ENCODE measurements around the gene BORCS5.

The BORCS5 gene

DNA sequence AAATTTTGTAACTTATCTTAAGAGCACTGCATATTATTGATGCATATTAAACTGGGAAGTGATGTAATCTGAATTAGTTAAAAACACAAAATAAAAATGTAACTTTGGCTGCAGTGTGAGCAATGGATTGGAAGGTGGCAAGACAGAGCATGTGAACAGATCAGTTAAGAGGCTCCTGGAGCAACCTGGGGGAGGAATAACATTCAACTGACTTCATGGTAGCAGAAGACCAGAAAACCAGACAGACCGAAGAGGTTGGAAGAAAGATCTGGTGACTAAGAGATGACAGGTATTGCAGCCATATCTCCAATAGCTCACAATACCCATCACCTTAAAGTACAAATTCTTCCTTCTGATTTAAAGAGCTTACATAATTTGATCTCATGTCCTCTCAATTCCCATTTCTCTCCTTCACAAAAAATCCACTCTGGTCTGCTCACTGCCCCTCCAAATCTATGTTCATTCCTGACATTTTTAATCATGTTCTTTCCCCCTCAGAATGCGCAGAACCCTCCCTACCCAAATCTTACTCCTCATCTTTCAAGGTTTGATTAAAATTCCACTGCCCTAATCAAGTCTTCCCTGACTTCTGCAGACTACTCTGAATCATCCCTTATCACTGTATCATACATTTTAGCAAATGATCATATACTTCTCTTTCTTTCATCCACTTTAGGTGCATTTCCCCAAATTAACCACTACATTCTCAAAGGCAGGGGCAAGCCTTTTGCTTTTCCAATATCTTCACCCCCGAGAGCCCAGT lies 154.3 kb downstream of the BORCS5 start:
- TF ChIP-seq ZBTB7A (IDR thresholded peaks at IDR 0.05; ENCODE audit: low read depth) (no peak), EP300 (IDR thresholded peaks at IDR 0.05; ENCODE audit: borderline replicate concordance) (no peak), TCF12 (IDR thresholded peaks at IDR 0.05; ENCODE audit: low read depth) (no peak), EGR1 (IDR thresholded peaks at IDR 0.05) (no peak), CREB1 (IDR thresholded peaks at IDR 0.05; ENCODE audit: low read depth) (no peak), FOXM1 (IDR thresholded peaks at IDR 0.05; ENCODE audit: borderline replicate concordance, low read depth) (no peak), YY1 (IDR thresholded peaks at IDR 0.05; ENCODE audit: low read depth) (no peak), TEAD4 (IDR thresholded peaks at IDR 0.05) (no peak), RAD21 (IDR thresholded peaks at IDR 0.05; ENCODE audit: low read depth) (no peak), CEBPB (IDR thresholded peaks at IDR 0.05) (no peak), NFIC (IDR thresholded peaks at IDR 0.05) (no peak), TAF1 (IDR thresholded peaks at IDR 0.05; ENCODE audit: low read depth) (no peak)
- TF ChIP-seq, protein P1, sequence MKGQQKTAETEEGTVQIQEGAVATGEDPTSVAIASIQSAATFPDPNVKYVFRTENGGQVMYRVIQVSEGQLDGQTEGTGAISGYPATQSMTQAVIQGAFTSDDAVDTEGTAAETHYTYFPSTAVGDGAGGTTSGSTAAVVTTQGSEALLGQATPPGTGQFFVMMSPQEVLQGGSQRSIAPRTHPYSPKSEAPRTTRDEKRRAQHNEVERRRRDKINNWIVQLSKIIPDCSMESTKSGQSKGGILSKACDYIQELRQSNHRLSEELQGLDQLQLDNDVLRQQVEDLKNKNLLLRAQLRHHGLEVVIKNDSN (IDR thresholded peaks at IDR 0.05): no peak
- TF ChIP-seq, protein P2, sequence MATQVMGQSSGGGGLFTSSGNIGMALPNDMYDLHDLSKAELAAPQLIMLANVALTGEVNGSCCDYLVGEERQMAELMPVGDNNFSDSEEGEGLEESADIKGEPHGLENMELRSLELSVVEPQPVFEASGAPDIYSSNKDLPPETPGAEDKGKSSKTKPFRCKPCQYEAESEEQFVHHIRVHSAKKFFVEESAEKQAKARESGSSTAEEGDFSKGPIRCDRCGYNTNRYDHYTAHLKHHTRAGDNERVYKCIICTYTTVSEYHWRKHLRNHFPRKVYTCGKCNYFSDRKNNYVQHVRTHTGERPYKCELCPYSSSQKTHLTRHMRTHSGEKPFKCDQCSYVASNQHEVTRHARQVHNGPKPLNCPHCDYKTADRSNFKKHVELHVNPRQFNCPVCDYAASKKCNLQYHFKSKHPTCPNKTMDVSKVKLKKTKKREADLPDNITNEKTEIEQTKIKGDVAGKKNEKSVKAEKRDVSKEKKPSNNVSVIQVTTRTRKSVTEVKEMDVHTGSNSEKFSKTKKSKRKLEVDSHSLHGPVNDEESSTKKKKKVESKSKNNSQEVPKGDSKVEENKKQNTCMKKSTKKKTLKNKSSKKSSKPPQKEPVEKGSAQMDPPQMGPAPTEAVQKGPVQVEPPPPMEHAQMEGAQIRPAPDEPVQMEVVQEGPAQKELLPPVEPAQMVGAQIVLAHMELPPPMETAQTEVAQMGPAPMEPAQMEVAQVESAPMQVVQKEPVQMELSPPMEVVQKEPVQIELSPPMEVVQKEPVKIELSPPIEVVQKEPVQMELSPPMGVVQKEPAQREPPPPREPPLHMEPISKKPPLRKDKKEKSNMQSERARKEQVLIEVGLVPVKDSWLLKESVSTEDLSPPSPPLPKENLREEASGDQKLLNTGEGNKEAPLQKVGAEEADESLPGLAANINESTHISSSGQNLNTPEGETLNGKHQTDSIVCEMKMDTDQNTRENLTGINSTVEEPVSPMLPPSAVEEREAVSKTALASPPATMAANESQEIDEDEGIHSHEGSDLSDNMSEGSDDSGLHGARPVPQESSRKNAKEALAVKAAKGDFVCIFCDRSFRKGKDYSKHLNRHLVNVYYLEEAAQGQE (IDR thresholded peaks at IDR 0.05; ENCODE audit: low read depth): no peak
- TF ChIP-seq, protein P3, sequence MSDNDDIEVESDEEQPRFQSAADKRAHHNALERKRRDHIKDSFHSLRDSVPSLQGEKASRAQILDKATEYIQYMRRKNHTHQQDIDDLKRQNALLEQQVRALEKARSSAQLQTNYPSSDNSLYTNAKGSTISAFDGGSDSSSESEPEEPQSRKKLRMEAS (IDR thresholded peaks at IDR 0.05): no peak

DNA sequence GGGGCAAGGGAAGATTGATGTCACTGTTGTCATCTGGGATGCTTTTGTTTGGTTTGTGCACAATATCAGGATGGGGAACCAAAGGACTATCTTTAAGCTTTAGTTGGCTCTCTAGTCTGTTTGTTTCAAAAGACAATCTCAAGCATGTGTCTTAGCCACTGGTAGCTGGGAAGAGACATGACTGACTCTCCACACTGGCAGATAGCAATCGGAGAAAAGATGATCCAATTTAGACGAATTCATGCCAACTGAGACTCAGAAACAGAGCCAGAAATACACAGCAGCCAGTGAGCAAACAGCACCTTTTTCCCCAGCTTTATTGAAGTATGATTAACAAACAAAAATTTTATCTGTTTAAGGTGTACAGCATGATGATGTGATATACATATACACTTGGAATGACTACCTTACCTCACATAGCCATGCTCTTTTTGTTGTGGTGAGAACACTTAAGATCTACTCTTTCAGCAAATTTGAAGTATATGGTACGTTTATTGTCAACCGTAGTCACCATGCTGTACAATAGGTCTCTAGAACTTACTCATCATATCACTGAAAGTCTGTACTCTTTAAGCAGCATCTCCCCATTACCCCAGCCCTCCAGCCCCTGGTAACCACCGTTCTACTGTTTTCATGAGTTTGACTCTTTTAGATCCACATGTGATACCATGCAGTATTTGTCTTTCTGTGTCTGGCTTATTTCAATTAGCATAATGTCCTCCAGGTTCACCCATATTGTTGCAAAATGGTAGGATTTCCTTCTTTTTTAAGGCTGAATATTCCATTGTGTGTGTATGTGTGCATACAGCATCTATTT lies 155.2 kb downstream of the BORCS5 start:
- no peak for TF ChIP-seq CREB1 (IDR thresholded peaks at IDR 0.05; ENCODE audit: low read depth)
- no peak for TF ChIP-seq CEBPB (IDR thresholded peaks at IDR 0.05)
- TF ChIP-seq TEAD4 (IDR thresholded peaks at IDR 0.05): no peak
- TF ChIP-seq TAF1 (IDR thresholded peaks at IDR 0.05; ENCODE audit: low read depth): no peak
- no peak for TF ChIP-seq RAD21 (IDR thresholded peaks at IDR 0.05; ENCODE audit: low read depth)
- no peak for TF ChIP-seq ZBTB7A (IDR thresholded peaks at IDR 0.05; ENCODE audit: low read depth)
- TF ChIP-seq YY1 (IDR thresholded peaks at IDR 0.05; ENCODE audit: low read depth): no peak
- no peak for TF ChIP-seq FOXM1 (IDR thresholded peaks at IDR 0.05; ENCODE audit: borderline replicate concordance, low read depth)
- TF ChIP-seq, protein P2 (IDR thresholded peaks at IDR 0.05; ENCODE audit: low read depth): no peak
- no peak for TF ChIP-seq EGR1 (IDR thresholded peaks at IDR 0.05)
- TF ChIP-seq, protein P3 (IDR thresholded peaks at IDR 0.05): no peak
- TF ChIP-seq NFIC (IDR thresholded peaks at IDR 0.05): no peak
- TF ChIP-seq, protein P1 (IDR thresholded peaks at IDR 0.05): no peak
- TF ChIP-seq TCF12 (IDR thresholded peaks at IDR 0.05; ENCODE audit: low read depth): no peak
- no peak for TF ChIP-seq EP300 (IDR thresholded peaks at IDR 0.05; ENCODE audit: borderline replicate concordance)

DNA sequence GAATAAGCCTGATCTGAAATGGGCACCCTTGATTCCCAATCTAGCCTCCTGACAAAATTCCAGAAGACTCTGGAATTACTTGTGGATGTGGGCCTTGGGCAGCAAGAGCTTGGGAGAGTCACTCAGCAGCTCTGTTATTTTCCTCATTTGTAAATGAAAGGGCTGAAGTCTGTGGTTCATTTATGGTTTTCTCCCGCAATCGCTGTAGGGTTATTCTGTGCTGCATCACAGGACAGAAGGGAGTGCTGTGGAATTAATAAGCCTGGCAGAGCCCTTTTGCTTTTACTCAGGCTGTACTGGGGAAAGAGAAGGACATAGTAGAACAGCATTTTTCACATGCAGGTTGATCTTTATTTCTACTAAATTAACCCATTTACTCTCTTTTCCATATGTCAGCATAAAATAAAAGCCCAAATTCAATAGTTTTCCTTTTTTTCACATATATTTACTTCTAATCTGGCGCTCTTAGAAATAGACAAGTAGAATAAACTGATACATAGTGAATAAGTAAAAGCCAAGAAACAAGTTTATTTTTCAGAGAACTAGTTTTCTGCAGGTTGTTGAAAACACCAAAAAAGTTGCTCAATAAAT lies 156.6 kb downstream of the BORCS5 start:
- TF ChIP-seq FOXM1 (IDR thresholded peaks at IDR 0.05; ENCODE audit: borderline replicate concordance, low read depth) (no peak), CEBPB (IDR thresholded peaks at IDR 0.05) (no peak), TEAD4 (IDR thresholded peaks at IDR 0.05) (no peak), CREB1 (IDR thresholded peaks at IDR 0.05; ENCODE audit: low read depth) (no peak), TCF12 (IDR thresholded peaks at IDR 0.05; ENCODE audit: low read depth) (no peak)
- TF ChIP-seq, protein P3 (IDR thresholded peaks at IDR 0.05): no peak

DNA sequence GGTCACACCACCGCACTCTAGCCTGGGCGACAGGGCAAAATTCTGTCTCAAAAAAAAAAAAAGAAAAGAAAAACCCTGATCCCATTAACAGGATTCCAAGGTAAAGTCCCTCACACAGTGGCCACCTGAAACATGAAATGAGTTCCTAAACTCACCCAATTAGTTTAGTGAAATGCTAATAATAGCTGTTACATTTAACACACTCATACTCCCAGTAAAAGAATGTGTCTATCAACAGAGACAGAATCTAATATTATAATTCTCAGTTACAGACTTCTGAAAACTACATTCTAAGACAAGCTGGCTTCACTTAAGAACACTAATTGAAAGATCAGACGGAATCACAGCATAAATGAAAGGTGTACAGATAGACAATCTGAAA lies 161.6 kb downstream of the BORCS5 start:
- no peak for TF ChIP-seq RAD21 (IDR thresholded peaks at IDR 0.05; ENCODE audit: low read depth)
- TF ChIP-seq CREB1 (IDR thresholded peaks at IDR 0.05; ENCODE audit: low read depth): no peak
- TF ChIP-seq, protein P3 (IDR thresholded peaks at IDR 0.05): no peak
- no peak for TF ChIP-seq NFIC (IDR thresholded peaks at IDR 0.05)
- TF ChIP-seq EP300 (IDR thresholded peaks at IDR 0.05; ENCODE audit: borderline replicate concordance): no peak
- no peak for TF ChIP-seq YY1 (IDR thresholded peaks at IDR 0.05; ENCODE audit: low read depth)
- no peak for TF ChIP-seq ZBTB7A (IDR thresholded peaks at IDR 0.05; ENCODE audit: low read depth)
- no peak for TF ChIP-seq FOXM1 (IDR thresholded peaks at IDR 0.05; ENCODE audit: borderline replicate concordance, low read depth)
- TF ChIP-seq, protein P1 (IDR thresholded peaks at IDR 0.05): no peak
- no peak for TF ChIP-seq CEBPB (IDR thresholded peaks at IDR 0.05)
- no peak for TF ChIP-seq TEAD4 (IDR thresholded peaks at IDR 0.05)
- TF ChIP-seq TCF12 (IDR thresholded peaks at IDR 0.05; ENCODE audit: low read depth): no peak
